ENCODE measurements around the gene CCDC144A.
"Not testable (repeated sequence)": the region's sequence is repeated elsewhere in the genome, so short reads cannot be mapped to it uniquely, and the experiment has no call there.

- not testable (repeated sequence) for TF ChIP-seq POLR2A (IDR thresholded peaks at IDR 0.05; ENCODE audit: low read length); GATA1 (IDR thresholded peaks at IDR 0.05; ENCODE audit: low read depth, low read length)
Measured at GRCh38 chr17:16746571-16746970, 56.5 kb downstream of the CCDC144A start.
